H1 (cell line): ENCODE measurements around the gene CCDC195. TPM values are rescaled to one million over a fixed set of nuclear protein-coding genes. Genes with fewer than 3 reads are reported as not detected.

Experiments
- CTCF ChIA-PET: fragments of 300-600 bp; sonication (Branson Sonifier 250); formaldehyde crosslinking; loops from one replicate; lab custom pipeline; 2021; ENCODE audit not compliant: partially characterized antibody; lab: Charles Lee
- POLR2A ChIA-PET: fragments of 300-600 bp; sonication (Branson Sonifier 250); formaldehyde crosslinking; loops from one replicate; lab custom pipeline; 2021; ENCODE audit warnings: inconsistent platforms; ENCODE audit not compliant: partially characterized antibody; lab: Charles Lee
- DNase-seq, 2 experiments: peaks; one replicate each; pipeline versions ENCODE4 v3.0.0 to v3.0.0-alpha.2; 2010 to 2022; ENCODE audit warnings: low spot score in 2 of 2, low read depth in 1 of 2, mixed read lengths in 1 of 2
- FAIRE-seq: peaks from 2 replicates; lab custom pipeline; 2011; peaks lifted over from hg19 to GRCh38; lab: Jason Lieb, UNC
- H2AFZ ChIP-seq: 2 replicates; pipeline ENCODE4 v1.8.1; 2012; ENCODE audit warnings: low read length, inconsistent platforms
- H2AK5ac ChIP-seq: 2 replicates; pipeline ENCODE4 v1.6.1; 2013; ENCODE audit warnings: low read depth, low read length
- H2BK120ac ChIP-seq: replicated peaks from 2 replicates; pipeline ENCODE3; 2013; ENCODE audit warnings: low read depth, low read length, inconsistent platforms
- H2BK12ac ChIP-seq: 2 replicates; pipeline ENCODE4 v1.6.1; 2013; ENCODE audit warnings: low read depth, low read length
- H2BK15ac ChIP-seq: 2 replicates; pipeline ENCODE4 v1.6.1; 2013; ENCODE audit warnings: low read length
- H2BK20ac ChIP-seq: 2 replicates; pipeline ENCODE4 v1.6.1; 2013; ENCODE audit warnings: low read length
- H2BK5ac ChIP-seq: 2 replicates; pipeline ENCODE4 v1.6.1; 2013; ENCODE audit warnings: low read depth, low read length
- H3K14ac ChIP-seq: 2 replicates; pipeline ENCODE4 v1.6.1; 2013; ENCODE audit warnings: inconsistent platforms; ENCODE audit not compliant: insufficient read length
- H3K18ac ChIP-seq: 2 replicates; pipeline ENCODE4 v1.6.1; 2013; ENCODE audit warnings: low read length; ENCODE audit errors: extremely low read depth
- H3K23ac ChIP-seq: 2 replicates; pipeline ENCODE4 v1.6.1; 2013; ENCODE audit warnings: inconsistent platforms; ENCODE audit not compliant: insufficient read length
- H3K23me2 ChIP-seq: 2 replicates; pipeline ENCODE4 v1.6.1; 2013; ENCODE audit warnings: low read depth, low read length
- H3K27ac ChIP-seq: 2 replicates; pipeline ENCODE4 v1.6.1; 2011; ENCODE audit warnings: low read depth, low read length, inconsistent platforms
- H3K27me3 ChIP-seq, 4 experiments: replicated peaks in 1 of 4; 1 replicate in 1 of 4; 2 replicates in 3 of 4; pipeline versions ENCODE4 v1.6.1 to v1.8.1; 2011 to 2013; ENCODE audit warnings: low read length in 3 of 4, mild to moderate bottlenecking in 3 of 4, inconsistent platforms in 2 of 4, mixed read lengths in 2 of 4, moderate library complexity in 1 of 4; ENCODE audit not compliant: control insufficient read depth in 3 of 4, insufficient read depth in 3 of 4; ENCODE audit errors: extremely low read depth in 1 of 4
- H3K36me3 ChIP-seq, 4 experiments: 2 replicates each; pipeline versions ENCODE4 v1.6.1 to v1.8.1; 2011 to 2013; ENCODE audit warnings: mild to moderate bottlenecking in 4 of 4, low read length in 3 of 4, moderate library complexity in 2 of 4, control low read depth in 1 of 4, inconsistent platforms in 1 of 4; ENCODE audit not compliant: insufficient read depth in 4 of 4, control insufficient read depth in 2 of 4
- H3K4ac ChIP-seq: replicated peaks from 2 replicates; pipeline ENCODE3; 2013; ENCODE audit warnings: low read length, low read depth, mixed read lengths, inconsistent platforms; ENCODE audit not compliant: insufficient read length
- H3K4me1 ChIP-seq, 4 experiments: replicated peaks in 1 of 4; 1 replicate in 1 of 4; 2 replicates in 3 of 4; pipeline versions ENCODE4 v1.6.1 to v1.8.1; 2011 to 2013; ENCODE audit warnings: low read length in 3 of 4, inconsistent platforms in 2 of 4, mixed read lengths in 1 of 4; ENCODE audit not compliant: insufficient read depth in 4 of 4, control insufficient read depth in 3 of 4
- H3K4me2 ChIP-seq, 2 experiments: 2 replicates each; pipeline versions ENCODE4 v1.6.1 to v1.8.1; 2011 to 2013; ENCODE audit warnings: low read depth in 2 of 2, low read length in 2 of 2, control low read depth in 1 of 2, inconsistent platforms in 1 of 2, mild to moderate bottlenecking in 1 of 2; ENCODE audit not compliant: insufficient read depth in 1 of 2
- H3K4me3 ChIP-seq, 4 experiments: fragments of 200-600, 300-600 bp in 1 of 4; sonication (generic), shearing (Covaris generic), sonication (Bioruptor Twin) in 1 of 4; 2 replicates each; pipeline versions ENCODE4 v1.5.1 to v1.8.1; 2011 to 2016; ENCODE audit warnings: low read length in 4 of 4, low read depth in 3 of 4, control low read depth in 2 of 4, inconsistent platforms in 2 of 4, mild to moderate bottlenecking in 2 of 4, mixed read lengths in 1 of 4, moderate library complexity in 1 of 4; ENCODE audit not compliant: insufficient read depth in 2 of 4; ENCODE audit errors: extremely low read depth in 1 of 4
- H3K56ac ChIP-seq: replicated peaks from 2 replicates; pipeline ENCODE3; 2013; ENCODE audit warnings: low read depth, mild to moderate bottlenecking, mixed read lengths, low read length, inconsistent platforms; ENCODE audit not compliant: insufficient read length
- H3K79me1 ChIP-seq: 2 replicates; pipeline ENCODE4 v1.6.1; 2013; ENCODE audit warnings: low read depth, low read length, control low read depth
- H3K79me2 ChIP-seq, 2 experiments: 2 replicates each; pipeline versions ENCODE4 v1.6.1 to v1.8.1; 2012 to 2013; ENCODE audit warnings: low read length in 2 of 2, mild to moderate bottlenecking in 2 of 2, inconsistent platforms in 1 of 2; ENCODE audit not compliant: insufficient read depth in 2 of 2, control insufficient read depth in 1 of 2
- H3K9ac ChIP-seq, 4 experiments: replicated peaks in 1 of 4; 1 replicate in 1 of 4; 2 replicates in 3 of 4; pipeline versions ENCODE4 v1.6.1 to v1.8.1; 2011 to 2013; ENCODE audit warnings: low read depth in 3 of 4, low read length in 3 of 4, control low read depth in 2 of 4, mild to moderate bottlenecking in 2 of 4, moderate library complexity in 2 of 4, inconsistent platforms in 1 of 4; ENCODE audit errors: extremely low read depth in 1 of 4
- H3K9me3 ChIP-seq, 2 experiments: 2 replicates each; pipeline versions ENCODE4 v1.6.1 to v1.8.1; 2012 to 2013; ENCODE audit warnings: mild to moderate bottlenecking in 2 of 2, moderate library complexity in 2 of 2, control low read depth in 1 of 2, inconsistent platforms in 1 of 2, low read depth in 1 of 2, low read length in 1 of 2, mixed read lengths in 1 of 2; ENCODE audit not compliant: insufficient read depth in 2 of 2
- H4K20me1 ChIP-seq, 2 experiments: replicated peaks in 1 of 2; 2 replicates each; pipeline versions ENCODE3 to v1.8.1; 2011 to 2013; ENCODE audit warnings: inconsistent platforms in 2 of 2, low read length in 2 of 2, mild to moderate bottlenecking in 1 of 2; ENCODE audit not compliant: insufficient read depth in 2 of 2, control insufficient read depth in 1 of 2
- H4K5ac ChIP-seq: 2 replicates; pipeline ENCODE4 v1.6.1; 2013; ENCODE audit warnings: low read length, low read depth, mixed read lengths, inconsistent platforms; ENCODE audit not compliant: insufficient read length
- H4K8ac ChIP-seq: 2 replicates; pipeline ENCODE4 v1.8.0; 2013; ENCODE audit warnings: mild to moderate bottlenecking, moderate library complexity, low read length, inconsistent platforms; ENCODE audit not compliant: insufficient read depth; ENCODE audit errors: extremely low read depth
- H4K91ac ChIP-seq: replicated peaks from 2 replicates; pipeline ENCODE3; 2013; ENCODE audit warnings: low read length, mixed read lengths, inconsistent platforms; ENCODE audit not compliant: insufficient read length
- BRCA1 ChIP-seq: IDR thresholded peaks from 2 replicates; pipeline ENCODE4 v1.6.1; 2012; ENCODE audit warnings: low read depth, low read length, improper control_type of control experiment
- CTCF ChIP-seq, 3 experiments: IDR thresholded peaks; 1 replicate in 2 of 3; 2 replicates in 1 of 3; pipeline versions ENCODE4 v1.5.1 to v1.6.1; 2011; ENCODE audit warnings: low read length in 3 of 3, mild to moderate bottlenecking in 3 of 3, inconsistent platforms in 2 of 3, low read depth in 1 of 3, moderate library complexity in 1 of 3; ENCODE audit not compliant: insufficient read depth in 1 of 3; ENCODE audit errors: control extremely low read depth in 1 of 3
- HDAC6 ChIP-seq: IDR thresholded peaks from one replicate; pipeline ENCODE4 v1.7.1; 2012; ENCODE audit warnings: low read depth, mild to moderate bottlenecking, inconsistent platforms, low read length, moderate library complexity
- POLR2AphosphoS5 ChIP-seq: IDR thresholded peaks from 2 replicates; pipeline ENCODE4 v1.6.1; 2011; ENCODE audit warnings: low read depth, low read length
- POU5F1 ChIP-seq: IDR thresholded peaks from 2 replicates; pipeline ENCODE4 v1.6.1; 2011; ENCODE audit warnings: low read depth, mild to moderate bottlenecking, low read length, moderate library complexity
- RNF2 ChIP-seq: fragments of 200-900, 300-1000 bp; sonication (generic); IDR thresholded peaks from 2 replicates; pipeline ENCODE4 v1.7.1; 2016; ENCODE audit warnings: borderline replicate concordance, low read depth, mild to moderate bottlenecking, antibody characterized with exemption, low read length; ENCODE audit not compliant: poor library complexity, severe bottlenecking; ENCODE audit errors: missing control alignments
- SIRT6 ChIP-seq: IDR thresholded peaks from one replicate; pipeline ENCODE4 v1.7.1; 2012; ENCODE audit warnings: low read length, inconsistent platforms
- WGBS, 2 experiments: shearing (Covaris generic) in 1 of 2; methylation state at CpG; one replicate each; pipeline versions ENCODE4 v1.1.6 to v1.1.7; 2013 to 2015; ENCODE audit warnings: low lambda C conversion rate in 2 of 2, mixed read lengths in 2 of 2, inconsistent platforms in 1 of 2, low coverage in 1 of 2, missing lambda C conversion rate in 1 of 2; ENCODE audit not compliant: insufficient replicate concordance in 2 of 2, insufficient coverage in 1 of 2, insufficient read length in 1 of 2; ENCODE audit errors: extremely low coverage in 1 of 2, missing lambda C conversion rate in 1 of 2; 5-methylcytosine and 5-hydroxymethylcytosine counted together
- polyA plus RNA-seq, 7 experiments: library from polyadenylated mRNA; depleted of rRNA in 3 of 7; stranded (reverse) in 5 of 7; unstranded in 2 of 7; fragments of >200 nt in 5 of 7; fragments of 200-250 nt in 2 of 7; gene quantifications; 1 replicate in 5 of 7; 2 replicates in 1 of 7; 4 replicates in 1 of 7; pipeline versions ENCODE4 v1.2.1 to v1.2.3, GENCODE V29; 2011 to 2013; ENCODE audit warnings: missing spikeins in 2 of 7, mixed read lengths in 2 of 7
- total RNA-seq: library from RNA; stranded (reverse); fragmentation: NEBNext Ultra II Directional; extraction: Animal tissue kit (Norgen Biotek cat#: 25700); gene quantifications from 2 replicates; pipeline ENCODE4 v1.2.1, GENCODE V29; 2021

The CCDC195 gene
- total and polyA plus RNA-seq, 2 of the 8 experiments (the other 6 are each of a cell fraction or from before 2014, with no cell fraction given) = not detected

GRCh38 chr2:224669449-224669848 lies 46.7 kb downstream of the CCDC195 start:
- FAIRE-seq (no peak), DNase-seq (no peak)
- 100% methylated on average over 1 of the region's 1 CpG; no CpG with 5 or more reads in 1 of the 2 experiments for whole genome bisulfite sequencing, 2 experiments
- no peak for TF ChIP-seq CTCF (IDR thresholded peaks at IDR 0.05; ENCODE audit: control extremely low read depth in 1 of 3, insufficient read depth in 1 of 3, low read depth in 1 of 3, low read length in 3 of 3)
- no peak for TF ChIP-seq BRCA1
- no peak for TF ChIP-seq SIRT6
- TF ChIP-seq RNF2 = no peak
- TF ChIP-seq POLR2AphosphoS5 = no peak
- no peak for TF ChIP-seq POU5F1
- no peak for TF ChIP-seq HDAC6

More at GRCh38 chr2:224669449-224669848, 46.7 kb downstream of the CCDC195 start:
- Histone ChIP-seq H2BK120ac (no peak overlapping the region), H3K27ac (no peak overlapping the region), H2AK5ac (no peak overlapping the region), H3K14ac (no peak overlapping the region), H4K20me1 (no peaks in the 10 kb centered on the region), H3K18ac (no peak overlapping the region), H3K4me1 (peaks cover 0 to 5% (median 2%) of the 10 kb centered on the region in 4 experiments; a peak in 1 of 7 replicates), H3K79me2 (no peaks in the 10 kb centered on the region), H2BK20ac (no peak overlapping the region), H2BK12ac (no peak overlapping the region), H3K9ac (no peak overlapping the region), H3K79me1 (no peaks in the 10 kb centered on the region), H4K8ac (no peak overlapping the region), H2BK5ac (no peak overlapping the region), H3K56ac (no peak overlapping the region), H3K9me3 (peaks cover 0 to 2% of the 10 kb centered on the region in 2 experiments; a peak in 1 of 4 replicates), H2AFZ (no peak overlapping the region), H3K27me3 (no peaks in the 10 kb centered on the region), H3K23ac (no peak overlapping the region), H2BK15ac (no peak overlapping the region), H4K5ac (no peak overlapping the region), H3K4ac (no peak overlapping the region), H3K4me2 (no peak overlapping the region), H3K23me2 (no peaks in the 10 kb centered on the region), H3K36me3 (no peaks in the 10 kb centered on the region), H4K91ac (no peak overlapping the region), H3K4me3 (no peak overlapping the region)
- CTCF ChIA-PET = no interaction called here
- POLR2A ChIA-PET = no interaction called here
